GM18511 (cell line): ENCODE data around the gene LITAFD.
"Not testable (repeated sequence)": the region's sequence is repeated elsewhere in the genome, so short reads cannot be mapped to it uniquely, and the experiment has no call there.

Experiments used
- ATAC-seq: cut with Tn5 transposase; IDR thresholded peaks from one replicate; pipeline ENCODE4 v1.9.1; 2021; ENCODE audit warnings: mild to moderate bottlenecking, moderate library complexity; ENCODE audit not compliant: unreplicated experiment

Gene LITAFD

DNA sequence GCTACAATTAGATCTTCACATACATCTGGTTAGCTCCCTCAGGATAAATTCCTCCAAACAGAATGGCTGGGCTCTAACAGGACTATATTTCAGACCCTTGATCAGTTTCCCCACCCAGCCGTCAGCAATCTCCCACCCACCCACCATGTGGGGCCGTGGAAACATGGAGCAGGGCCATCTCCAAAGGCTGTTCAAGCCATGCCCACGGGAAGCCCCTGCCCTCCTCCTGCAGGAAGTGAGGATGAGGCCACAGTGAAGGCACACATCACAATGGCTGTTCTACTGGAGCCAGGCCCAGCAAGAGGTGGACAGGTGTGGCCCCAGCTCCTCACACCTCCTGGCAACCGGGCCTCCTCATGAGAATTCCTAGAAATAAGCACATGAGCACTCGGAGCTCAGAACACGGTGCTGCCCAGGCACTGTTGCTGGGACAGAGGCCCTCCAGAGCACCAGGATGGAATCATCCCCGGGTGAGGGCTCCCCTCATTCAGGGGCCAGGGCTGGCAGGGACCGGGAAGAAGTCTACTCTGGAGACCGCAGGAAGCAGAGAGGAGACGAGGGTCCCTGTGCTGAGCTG lies at the start of gene LITAFD:
Gene LITAFD (plus strand): TSS at position 311 of the 577 bp plus-strand sequence. CDS start 2,005 bp downstream, outside the sequence.
- no peak for ATAC-seq

DNA sequence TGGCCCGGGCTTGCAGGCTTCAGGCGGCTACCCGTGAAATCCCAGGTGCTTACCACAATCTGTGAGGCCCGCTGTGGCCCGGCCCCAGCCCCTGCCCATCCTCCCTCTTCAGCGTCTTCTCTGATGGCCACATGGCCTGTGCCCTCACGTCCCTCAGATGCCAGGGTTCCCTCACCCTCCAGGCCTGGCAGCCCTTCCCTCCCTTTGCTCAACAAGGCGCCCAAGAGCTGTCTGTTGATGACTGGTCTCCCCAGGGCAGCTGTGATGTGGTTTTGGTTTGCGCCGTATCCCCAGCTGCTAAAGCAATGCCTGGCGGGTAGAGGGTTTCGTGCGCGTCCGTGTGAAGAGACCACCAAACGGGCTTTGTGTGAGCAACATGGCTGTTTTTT lies 49.4 kb upstream of the LITAFD start:
- no peak for ATAC-seq

DNA sequence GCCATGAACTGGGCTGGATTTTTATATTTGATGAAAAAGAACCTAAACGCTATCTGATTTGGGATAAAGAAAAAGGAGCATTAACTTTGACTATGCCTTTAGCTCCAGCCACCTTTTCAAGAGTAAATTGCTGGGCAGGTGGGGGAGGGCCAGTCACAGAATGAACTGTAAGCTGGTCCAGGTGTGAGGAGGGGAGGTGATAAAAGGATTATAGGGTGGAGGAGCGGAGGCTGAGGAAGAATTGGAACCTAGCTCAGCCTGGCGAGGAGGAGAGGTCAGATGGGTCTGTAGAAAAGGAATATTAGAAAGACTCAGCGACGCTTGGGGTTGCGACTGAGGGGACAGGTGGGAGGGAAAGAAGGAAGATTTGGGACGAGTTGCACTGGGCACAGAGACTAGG lies 45.4 kb upstream of the LITAFD start:
- ATAC-seq = not testable (repeated sequence)

DNA sequence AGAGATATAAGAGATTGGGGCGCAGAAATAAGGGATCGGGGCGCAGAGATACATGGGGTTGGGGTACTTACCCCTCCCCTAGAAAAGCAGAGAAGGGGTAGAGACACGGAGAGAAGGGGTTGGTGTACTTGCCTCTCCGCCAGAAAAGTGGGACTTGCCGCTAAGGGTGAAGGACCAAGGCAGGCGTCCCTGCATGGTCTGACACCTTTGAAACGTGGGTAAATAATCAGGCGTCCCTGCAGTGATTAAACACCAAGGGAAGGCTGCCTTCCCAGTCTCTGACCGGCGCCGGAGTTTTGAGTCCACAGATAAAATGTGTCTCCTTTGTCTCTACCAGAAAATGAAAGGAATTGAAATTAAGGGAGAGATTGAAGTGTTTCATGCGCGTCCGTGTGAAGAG lies 44.6 kb upstream of the LITAFD start:
- ATAC-seq = not testable (repeated sequence)

DNA sequence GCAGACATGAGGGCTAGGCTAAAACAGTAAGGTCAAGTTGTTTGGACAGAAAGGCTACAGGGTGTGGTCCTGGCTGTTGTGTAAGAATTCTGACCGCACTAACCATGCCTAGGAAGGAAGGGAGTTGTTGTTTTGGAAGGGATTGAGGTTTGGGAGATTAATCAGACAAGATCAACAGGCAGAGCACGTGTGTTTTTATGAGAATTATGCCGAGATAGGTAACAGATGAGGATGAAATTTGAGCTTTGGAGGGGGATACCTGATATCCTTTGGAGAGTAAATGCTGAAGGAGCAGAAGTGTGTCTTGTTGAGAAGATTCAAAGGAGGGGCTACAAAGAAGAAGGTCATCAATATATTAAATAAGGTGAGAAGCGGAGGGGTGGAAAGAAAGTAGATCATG lies 40.1 kb upstream of the LITAFD start:
- ATAC-seq = not testable (repeated sequence)

DNA sequence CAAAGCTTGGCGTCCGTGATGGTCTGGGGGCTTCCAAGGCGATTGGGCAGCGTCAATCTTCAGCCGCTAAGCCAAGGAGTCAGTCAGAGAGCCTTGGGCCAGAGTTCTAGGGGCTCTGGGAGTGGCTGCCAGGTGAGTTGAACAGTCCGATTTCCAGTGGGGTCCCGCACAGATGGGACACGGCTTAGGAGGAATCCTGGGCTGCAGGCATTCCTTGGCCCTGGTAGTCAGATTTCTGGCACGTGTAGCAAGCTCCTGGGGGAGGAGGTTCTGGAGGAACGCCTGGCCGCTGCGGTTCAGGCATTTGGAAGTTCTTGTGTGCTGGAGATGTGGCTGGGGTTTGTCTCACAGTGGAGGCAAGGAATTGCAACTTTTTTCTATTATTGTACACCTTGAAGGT lies 38.9 kb upstream of the LITAFD start:
- not testable (repeated sequence) for ATAC-seq

DNA sequence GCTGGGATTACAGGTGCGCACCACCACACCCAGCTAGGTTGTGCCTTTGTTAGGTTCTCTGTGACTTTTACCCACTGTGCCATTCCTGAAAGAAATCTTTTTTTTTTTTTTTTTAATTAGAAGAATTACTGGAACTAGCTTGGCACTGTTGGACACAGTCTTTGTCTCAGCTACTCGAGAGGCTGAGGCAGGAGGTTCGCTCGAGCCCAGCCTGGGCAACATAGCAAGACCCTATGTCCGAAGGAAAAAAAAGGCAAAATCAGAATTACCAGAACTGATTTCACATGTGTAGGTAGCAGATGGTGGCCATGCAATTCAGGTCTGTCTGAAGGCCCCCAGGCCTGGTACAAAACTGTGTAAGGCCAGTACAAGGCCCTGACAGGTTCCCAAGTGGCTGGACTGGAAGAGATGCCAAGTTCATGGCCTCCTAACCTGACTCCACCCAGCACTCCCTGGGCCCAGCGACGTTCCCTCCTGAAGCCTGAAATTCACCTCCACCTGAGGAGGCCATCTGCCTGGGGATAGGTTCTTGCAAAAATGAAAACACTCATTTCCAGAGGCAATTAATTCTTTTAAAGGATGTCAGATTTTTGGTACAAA lies 36.4 kb upstream of the LITAFD start:
- ATAC-seq = no peak

DNA sequence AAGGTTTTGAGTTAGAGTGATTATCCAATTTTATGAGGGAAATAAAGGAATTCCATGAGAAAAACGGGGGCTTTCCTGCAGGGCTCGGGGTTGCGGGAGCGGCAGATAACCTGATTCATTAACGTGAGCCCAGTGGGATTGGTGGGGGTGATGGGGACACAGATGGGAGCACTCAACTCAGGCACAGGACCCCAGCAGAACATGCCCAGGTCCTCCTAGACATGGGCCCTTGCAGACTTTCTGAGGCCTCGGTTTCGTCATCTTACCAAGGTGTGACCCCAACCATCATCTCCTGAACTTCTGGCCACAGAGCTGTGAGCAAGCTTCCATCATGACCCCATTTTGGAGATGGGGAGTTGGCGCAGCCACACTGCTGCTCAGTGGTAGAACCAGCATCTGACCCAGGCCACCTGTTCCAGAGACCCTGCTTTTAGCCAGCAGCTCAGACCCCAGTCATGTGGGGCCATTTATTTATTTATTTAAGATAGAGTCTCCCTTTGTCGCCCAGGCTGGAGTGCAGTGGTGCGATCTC lies 35.7 kb upstream of the LITAFD start:
- ATAC-seq = no peak

DNA sequence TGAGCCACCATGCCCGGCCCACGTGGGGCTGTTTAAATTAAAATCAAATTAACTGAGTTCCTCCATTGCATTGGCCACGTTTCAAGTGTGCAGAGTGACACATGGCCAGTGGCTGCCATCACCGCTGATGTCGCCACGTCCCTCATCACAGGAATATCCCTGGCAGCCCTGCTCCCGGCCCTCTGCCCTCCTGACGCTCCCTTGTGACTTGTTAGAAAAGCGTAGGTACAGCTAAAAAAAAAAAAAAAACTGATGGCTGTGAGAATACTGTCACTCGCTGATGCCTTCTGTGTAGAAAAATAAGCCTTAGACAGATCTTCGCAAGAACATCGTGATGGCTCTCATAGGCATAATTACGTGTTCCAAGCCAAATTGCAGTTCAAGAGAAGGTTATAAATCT lies 35.0 kb upstream of the LITAFD start:
- ATAC-seq = no peak

DNA sequence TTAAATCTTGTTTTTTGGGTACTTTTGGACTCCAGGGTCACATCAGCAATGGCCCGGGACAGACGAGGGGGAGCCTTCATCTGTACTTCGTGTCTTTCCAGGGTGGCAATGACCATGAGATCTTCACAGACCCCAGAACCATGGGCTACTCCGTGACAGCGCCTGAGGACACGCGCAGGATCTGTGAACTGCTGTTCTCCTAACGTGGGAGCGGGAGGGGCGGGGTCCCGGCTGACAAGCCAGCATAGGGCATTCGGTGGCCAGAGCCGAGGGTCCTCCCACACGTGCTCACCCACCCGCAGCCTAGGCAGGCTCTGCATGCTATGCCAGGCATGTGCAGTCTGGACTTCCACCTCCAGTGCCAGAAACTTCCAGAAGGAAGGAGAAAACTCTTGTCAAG lies 34.5 kb upstream of the LITAFD start:
- no peak for ATAC-seq

DNA sequence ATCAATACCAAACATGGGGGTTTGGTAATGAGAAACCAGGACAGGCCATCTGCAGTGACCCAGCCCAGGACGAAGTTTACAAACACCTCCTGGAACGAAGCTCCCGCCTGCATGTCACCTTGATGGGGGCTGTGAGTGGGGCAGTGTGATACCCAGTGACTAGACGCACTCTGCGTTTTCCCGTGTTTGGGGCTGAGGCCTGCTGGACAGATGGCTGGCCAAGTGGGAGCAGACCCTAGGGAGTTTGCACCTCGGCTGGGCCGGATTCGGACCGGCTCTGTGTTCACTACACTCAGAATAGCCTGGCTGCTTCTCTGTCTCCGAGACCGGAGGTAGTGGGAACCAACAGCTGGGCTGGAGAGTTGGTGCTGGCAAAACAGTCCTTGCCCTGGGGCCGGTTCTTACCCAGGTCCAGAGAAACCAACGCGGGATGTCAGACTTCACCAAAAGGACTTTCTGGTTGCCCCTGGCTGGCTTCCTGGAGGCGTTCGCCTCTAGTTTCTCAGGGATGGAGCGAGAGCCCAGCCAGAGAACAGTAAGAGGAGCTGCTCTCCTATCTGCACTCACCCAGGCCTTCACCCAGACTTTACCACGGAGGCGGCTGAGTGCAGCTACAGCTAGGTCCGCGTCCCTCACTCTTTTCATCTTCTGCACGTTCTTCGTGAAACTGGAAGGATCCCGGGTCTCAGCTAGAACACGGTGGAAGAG lies 33.8 kb upstream of the LITAFD start:
- no peak for ATAC-seq

DNA sequence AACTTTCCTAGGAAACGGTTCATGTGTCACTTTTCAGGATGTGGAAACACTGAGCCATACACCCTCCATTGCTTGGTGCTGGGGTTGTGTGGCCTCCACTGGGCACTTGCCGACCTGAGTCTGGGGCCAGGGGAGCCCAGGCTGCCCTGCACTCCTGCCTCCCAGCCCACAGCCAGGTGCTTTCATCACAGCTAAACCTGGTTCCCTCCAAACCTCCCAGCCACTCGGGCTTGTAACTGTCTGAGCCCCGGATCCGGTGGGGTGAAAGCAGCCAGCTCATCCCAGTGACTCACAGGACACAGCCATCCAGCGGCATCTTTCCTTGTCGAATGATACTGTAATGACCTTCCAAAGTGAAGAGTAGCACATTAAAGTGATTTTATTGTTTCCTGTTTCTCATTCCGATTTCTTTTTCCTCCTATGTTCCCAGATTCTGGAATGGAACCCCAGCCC lies 33.2 kb upstream of the LITAFD start:
- no peak for ATAC-seq

DNA sequence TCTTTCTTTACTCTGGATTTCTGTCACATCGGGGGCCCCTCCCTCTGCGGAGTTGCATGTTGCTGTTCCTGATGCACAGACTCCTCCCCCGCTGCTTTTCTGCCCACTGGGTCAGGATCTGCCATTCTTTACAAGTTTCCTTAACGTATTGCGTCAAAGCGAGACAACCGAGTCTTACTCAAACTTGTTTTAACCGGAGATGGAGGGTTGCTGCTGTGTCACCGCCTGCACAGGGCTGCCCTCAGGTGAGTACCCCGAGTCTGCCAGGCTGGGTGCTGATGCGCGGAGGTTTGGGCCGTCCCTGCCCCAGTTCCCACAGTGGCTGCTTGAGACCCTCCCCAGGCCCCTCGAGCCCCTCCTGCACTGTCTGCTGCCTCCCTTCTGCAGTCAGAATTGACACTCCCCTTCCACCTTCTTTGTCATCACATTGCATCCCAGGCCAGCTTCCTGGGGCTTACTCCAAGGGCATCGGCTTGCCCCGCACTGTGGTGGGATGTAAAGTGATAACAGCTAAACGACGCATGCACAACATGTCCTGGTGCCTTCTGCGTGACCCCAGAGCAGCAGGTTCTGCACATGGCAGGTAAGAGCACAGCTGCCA lies 32.6 kb upstream of the LITAFD start:
- no peak for ATAC-seq

DNA sequence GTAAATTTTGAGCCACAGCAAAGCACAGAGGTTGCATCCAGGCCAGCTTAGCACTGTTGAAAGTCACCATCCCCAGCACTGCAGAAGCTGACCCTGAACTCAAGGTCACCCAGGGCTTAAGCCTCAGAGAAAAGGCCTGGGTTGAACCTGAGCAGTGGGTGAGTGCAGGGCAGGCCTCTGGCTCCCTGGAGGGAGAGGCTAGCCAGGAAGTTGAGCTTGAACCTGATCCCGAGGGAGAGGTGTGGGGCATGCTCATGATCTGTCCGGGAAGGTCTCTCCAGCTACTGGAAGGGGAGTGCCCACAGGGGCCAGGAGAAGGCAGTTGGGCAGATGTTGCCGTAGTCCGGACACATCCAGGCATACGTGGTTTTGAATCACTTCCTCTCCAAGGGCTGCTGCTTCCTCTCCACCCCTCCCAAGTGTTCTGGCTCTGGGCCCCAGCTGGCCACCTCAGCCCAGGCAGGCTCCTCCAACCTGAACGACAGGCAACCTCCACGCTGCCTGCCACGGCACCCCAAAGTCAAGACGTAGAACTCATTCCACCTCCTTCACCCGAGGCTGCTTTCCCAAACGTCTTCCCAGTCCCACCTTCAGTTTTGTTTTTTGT lies 31.8 kb upstream of the LITAFD start:
- no peak for ATAC-seq

DNA sequence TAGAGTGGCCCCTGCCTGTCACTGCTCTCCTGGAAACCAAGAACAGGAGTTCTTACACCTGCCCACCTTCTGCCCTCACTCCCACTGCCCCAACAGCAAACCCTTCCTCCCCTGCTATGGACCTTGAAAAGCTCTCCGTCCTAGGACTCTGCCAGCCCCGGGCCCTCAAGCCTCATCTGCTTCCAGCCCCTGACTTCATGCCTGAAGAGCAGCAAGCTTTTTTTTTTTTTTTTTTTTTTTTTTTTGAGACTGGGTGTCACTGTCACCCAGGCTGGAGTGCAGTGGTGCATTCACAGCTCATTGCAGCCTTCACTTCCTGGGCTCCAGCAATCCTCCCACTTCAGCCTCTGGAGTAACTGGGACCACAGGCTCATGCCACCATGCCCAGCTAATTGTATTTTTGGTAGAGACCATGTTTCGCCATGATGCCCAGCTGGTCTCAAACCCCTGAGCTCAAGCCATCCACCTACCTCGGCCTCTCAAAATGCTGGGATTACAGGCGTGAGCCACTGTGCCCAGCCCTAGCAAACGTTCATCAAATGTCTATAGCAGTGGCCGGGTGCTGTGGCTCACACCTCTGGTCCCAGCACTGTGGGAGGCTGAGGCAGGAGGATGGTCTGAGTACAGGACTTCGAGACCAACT lies 30.3 kb upstream of the LITAFD start:
- ATAC-seq = no peak

DNA sequence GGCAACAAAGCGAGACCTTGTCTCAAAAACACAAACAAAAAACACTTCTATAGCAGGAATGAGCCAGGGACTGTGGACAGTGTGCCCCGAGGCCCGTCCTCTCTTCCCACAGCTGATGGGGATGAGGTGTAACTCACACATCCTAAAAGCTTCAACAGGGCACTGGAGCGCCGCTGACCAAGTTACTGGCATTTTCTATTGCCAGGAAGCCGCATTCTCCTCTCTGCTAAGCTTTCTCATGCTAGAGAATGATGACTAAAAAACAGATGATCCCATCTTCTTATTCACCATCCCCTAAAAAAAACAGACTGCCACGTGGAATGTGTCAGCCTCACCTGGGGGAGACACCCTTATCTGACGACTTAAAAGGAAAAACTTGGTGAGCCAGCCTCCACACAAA lies 29.6 kb upstream of the LITAFD start:
- ATAC-seq = no peak

DNA sequence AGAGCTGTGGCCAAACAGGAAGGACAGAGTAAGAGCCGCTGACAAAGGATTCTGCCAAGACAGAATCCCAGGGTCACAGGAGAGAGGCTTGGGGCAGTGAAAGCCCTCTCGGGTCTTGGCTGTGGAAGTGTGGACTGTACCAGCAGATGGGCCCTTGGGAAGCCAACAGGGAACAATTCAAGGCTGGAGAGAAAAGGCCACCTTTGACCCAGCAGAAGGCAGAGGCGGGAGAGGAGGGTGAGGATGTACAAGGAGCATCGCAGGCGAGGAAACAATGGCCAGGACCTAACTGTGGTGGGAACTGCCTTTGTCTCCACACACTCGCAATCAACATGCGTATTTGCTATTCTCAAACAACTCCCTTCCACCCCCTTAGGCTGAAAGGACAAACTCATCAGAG lies 29.0 kb upstream of the LITAFD start:
- ATAC-seq = no peak

DNA sequence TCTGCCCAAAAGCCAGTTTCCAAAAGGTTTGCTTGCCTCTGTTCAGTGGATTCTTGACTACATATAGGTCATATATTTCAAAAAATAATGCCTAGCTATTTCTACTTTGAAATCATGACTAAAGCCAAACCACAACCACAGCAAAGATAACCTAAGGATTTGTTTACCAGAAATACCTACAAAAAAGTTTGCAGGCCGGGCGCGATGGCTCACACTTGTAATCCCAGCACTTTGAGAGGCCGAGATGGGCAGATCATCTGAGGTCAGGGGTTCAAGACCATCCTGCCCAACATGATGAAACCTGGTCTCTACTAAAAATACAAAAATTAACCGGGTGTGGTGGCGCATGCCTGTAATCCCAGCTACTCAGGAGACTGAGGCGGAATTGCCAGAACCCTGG lies 28.5 kb upstream of the LITAFD start:
- no peak for ATAC-seq

DNA sequence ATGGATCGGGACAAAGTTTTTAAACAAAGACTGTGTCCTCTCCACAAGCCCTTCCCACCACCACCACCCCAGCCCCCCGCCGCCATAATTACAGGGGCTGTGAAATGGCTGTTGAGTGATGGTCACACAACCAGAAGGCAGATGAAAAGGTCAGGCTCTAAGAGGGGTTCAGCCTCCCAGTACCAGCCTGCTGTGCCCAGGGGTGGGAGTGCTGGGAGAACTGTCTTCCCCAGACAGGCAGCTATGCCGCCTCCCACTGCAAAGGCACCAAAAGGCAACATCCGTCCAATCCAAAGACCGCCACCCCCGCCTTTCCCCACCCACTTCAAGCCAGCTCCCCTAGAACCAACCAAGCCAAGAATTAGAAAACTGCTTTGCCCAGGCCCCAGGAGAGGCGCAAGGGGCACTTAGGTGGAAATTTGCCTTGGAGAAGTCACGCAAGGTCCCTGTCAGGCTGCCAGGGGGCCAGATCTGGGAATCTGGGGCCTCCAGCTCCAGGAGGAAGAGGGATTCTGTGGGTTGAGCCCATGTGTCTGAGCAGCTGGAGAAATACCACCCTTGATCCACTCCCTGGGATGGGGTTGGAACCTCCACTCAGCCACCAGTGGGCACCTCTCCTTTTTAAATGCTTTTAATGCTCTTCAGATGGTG lies 27.7 kb upstream of the LITAFD start:
- no peak for ATAC-seq

DNA sequence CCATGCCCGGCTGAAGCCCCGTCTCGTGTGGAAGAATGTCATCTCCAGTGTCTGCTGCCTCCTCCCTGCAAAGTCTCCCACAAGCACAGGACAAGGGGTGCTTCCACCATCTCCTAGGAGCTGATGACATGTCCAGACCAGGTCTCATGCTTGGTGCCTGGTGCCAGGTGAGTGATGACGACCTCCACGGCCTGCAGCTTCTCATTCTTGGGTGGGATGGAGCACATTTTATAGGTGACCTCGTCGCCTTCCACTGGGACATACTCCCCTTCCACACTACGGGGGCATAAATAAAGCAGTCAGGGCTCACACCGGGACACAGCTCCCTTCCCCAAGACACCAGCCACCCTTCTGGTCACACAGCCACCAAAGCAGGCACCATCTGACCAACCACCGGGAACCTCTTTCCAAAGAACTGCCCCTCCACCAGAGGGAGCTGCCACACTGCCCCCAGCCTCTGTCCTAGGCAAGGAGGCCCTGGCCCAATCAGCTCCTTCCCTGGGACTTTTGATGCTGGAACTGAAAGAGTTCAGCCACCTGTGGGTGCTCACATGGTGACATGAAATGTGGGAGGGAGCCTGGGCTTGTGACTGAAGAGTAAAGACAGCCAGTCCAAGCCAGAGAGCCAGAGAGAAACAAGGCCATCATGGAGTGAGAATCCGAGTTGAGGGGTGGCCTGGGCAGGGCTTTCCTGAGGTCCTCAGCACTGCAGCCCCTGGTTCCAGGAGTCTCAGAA lies 26.9 kb upstream of the LITAFD start:
- ATAC-seq = no peak
